Measurements from ENCODE around the gene YES1. TPM values are rescaled to one million over a fixed set of nuclear protein-coding genes. Genes with fewer than 3 reads are reported as not detected.

YES1 gene
- total RNA-seq = 274 and 298 TPM in 2 replicates

DNA sequence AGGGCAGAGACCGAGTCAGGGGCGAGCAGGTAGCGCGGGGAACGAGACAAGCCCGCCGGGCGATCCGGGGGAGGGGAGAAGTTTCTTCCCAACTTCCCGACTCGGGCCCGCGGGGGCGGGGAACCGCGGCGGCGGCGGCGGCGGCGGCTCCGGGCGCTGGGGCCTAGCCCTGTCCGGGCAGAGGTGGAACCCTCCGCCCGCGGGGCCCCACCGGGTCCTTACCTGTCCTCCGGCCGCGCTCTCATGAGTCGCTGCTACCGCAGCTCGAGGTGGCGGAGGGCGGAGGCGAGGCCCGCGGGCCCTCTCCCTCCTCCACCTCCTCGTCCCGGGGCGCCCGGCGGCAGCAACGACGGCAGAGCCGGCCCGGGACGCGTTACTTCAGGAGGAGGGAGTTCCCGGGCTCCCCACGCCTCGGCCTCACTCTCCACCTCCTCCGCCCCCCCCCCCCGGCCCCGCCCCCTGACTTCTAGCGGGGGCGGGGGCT is at the start of gene YES1:
YES1 (minus strand) TSS at position 351 of the 484 bp plus-strand sequence. CDS start 55,415 bp downstream, outside the sequence.

DNA sequence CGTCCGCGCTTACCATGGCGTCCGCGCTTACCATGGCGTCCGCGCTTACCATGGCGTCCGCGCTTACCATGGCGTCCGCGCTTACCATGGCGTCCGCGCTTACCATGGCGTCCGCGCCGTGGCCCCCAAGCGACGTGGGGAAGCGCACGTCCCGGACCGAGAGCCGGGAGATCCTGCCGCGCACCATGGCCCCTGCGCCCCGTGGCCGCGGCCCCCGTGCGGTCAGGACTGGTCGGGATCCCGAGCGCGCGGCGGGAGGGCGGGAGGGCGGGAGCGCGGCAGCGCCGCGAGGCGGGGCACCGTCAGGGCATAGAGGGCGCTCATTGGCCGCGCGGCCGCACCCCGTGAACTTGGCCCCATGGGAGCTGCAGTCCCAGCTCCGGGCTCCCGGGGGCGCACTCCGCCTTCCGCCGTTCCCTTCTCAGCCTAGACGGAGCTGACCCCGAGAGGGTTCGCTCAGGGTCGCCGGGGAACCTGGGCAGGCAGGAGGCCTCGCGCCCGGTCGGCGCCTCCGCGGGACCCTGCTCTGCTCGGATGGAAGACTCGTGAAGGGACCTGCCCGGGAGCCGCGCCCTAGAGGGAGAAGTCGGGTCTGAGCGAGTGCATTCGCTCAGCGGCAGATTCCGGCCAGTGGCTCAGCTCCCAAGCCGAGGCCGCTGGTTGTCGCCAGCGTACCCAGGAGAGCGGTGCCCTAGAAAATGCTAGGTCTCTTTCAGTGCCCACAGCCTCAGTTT is 99.5 kb downstream of the YES1 start, which contains the start of gene ENOSF1:
ENOSF1 (minus strand) TSS at position 230 of the 734 bp plus-strand sequence; CDS start at position 187, 43 bp downstream.

Other genes with a start within 250 kb of the YES1 start
- gene CETN1, start 231.9 kb downstream of the YES1 start, total RNA-seq = not detected in 2 replicates
- gene CLUL1, start 215.3 kb downstream of the YES1 start, total RNA-seq = not detected in 2 replicates
- 6.7 and 10.0 TPM in 2 replicates for gene TYMS, start 154.6 kb downstream of the YES1 start, total RNA-seq
- 16.6 and 25.1 TPM in 2 replicates for gene ENOSF1, start 99.6 kb downstream of the YES1 start, total RNA-seq
- gene ADCYAP1, start 92.6 kb upstream of the YES1 start, total RNA-seq = not detected in 2 replicates

All from tracheal epithelial cell (primary cell).